Body of pancreas (tissue), 4 donors: ENCODE measurements around the gene TPPP.
"Not testable (repeated sequence)": the region's sequence is repeated elsewhere in the genome, so short reads cannot be mapped to it uniquely, and the experiment has no call there.

Experiments used
- CTCF ChIP-seq, 7 experiments: fragments of 450-650 bp in 4 of 7; fragments of 200-600 bp in 3 of 7; sonication (generic) in 3 of 7; IDR thresholded peaks; one replicate each; pipeline ENCODE4 v1.5.1; 2016 to 2019; ENCODE audit warnings: antibody characterized with exemption in 7 of 7
- POLR2A ChIP-seq, 3 donors: fragments of 450-650 bp; IDR thresholded peaks; one replicate each; pipeline ENCODE4 v1.6.1; 2016; ENCODE audit warnings: antibody characterized with exemption in 3 of 3, mild to moderate bottlenecking in 2 of 3

- TF ChIP-seq CTCF, POLR2A (IDR thresholded peaks at IDR 0.05): not testable (repeated sequence)
These were observed 15.2 kb upstream of the TPPP start for GRCh38 chr5:708374-708773.
